Stimulated activated CD4-positive, alpha-beta T cell treated with anti-CD3 and anti-CD28 coated beads, Interleukin-4, amount 100 ng/mL, for 1 hour (primary cell): ENCODE measurements around the gene ZG16B.

ENCODE experiments used
- DNase-seq: peaks from one replicate; pipeline ENCODE4 v3.0.0-alpha.2; 2020

The ZG16B gene

GRCh38 chr16:2846511-2847310, 16.6 kb downstream of the ZG16B start:
- no peak for DNase-seq

DNA sequence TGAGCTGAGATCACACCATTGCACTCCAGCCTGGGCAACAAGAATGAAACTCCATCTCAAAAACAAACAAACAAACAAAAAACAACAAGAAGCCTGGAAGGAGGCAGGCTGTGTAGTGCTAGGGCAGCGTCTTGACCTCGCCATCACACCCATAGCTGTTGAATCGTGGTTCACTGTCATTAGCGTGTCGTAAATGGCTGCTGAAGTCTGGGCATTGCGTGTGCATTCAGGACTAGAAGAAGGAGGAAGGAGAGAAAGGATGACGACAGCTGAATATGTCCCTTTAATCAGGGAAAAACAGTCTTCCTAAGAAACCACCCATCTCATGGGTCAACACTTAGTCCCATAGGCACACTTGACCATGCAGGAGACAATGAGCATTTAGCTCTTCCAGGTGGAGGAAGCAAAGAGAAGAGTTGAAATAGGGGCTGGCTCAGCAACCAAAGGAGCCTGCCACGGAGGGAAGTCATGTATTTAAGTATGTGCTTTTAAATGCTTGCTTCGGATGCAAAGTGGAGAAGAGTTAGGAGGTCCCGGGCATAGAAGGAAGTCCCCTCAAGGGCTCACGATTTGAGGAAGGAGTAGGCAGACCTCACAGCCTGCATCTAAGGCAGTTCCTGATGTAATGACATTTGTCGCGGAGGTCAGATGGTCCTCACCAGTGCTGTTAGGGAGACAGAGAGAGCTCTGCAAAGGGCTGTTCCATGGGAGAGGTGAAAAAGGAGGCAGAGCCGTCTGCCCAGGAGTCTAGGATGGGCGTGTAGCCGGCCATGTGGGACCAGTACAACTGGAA, 19.0 kb downstream of the ZG16B start:
- no peak for DNase-seq

DNA sequence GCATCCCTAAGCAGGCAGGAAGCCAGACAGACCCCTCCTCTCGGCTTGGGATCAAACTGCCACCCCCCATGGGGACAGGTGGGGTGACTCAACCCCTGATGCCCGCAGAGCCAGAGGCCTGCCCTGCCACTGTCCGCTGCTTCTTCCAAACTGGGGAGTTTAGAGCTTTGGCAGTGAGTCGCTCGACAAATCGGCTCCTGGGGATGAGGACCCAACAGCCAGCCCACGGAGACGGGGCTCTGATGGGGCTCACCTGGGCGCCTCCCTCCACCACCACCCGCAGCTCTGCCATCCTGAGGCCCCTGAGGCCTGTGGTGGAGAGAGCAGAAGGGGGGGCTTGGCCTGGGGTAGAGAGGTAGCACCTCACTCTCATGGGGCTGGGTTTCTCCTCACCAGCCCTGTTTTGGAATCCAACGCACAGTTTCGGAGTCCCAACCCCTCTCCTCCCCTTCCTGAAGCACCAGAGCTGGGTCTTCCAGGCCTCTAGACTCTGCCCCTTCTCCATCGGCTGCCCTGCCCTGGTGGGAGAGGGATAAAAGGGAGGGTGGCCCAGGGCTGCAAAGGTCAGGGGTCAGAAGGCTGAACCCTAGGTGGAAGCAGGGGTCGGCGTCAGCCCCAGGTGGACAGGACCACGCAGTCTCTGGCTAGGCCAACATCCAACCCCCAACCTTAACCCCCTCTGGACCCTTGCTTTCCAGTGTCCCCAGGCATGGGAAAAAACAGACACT, 22.1 kb downstream of the ZG16B start:
- DNase-seq: no peak

DNA sequence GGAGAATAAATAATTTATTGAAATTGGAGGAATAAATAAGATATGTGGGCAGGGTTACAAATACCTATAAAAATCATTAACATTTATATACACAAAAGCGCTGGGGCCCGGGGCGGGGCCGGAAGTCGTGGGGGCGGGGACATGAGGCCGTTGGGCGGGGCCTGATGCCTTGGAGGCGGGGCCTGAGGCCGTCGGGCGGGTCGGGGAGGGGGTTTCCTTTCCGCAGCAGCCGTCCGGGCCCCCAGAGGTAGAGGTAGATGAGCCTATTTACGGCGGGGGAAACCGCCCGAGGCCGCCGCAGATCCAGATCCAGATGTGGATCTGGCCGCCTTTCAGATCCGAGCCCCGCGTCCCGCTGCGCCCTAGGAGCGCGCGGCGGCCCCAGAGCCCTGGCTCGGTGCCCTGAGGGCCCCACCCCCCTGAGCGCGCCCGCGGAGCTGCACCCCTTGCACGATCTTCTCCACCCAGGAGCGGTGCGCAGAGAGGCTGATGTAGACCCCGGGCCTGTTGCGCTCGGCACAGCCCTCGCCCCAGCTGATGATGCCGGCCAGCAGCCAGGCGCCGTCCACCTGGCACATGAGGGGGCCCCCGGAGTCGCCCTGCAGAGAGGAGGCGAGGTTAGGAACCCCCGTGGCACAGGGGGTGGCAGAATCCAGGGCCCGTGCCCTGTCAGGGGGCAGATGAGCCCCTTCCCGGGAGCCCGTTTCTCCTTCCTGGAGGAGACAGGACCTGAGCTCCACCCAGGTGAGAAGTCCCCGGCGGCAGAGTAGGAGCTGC, 22.8 kb downstream of the ZG16B start:
- DNase-seq: no peak

GRCh38 chr16:2853531-2854073, 23.5 kb downstream of the ZG16B start:
- DNase-seq: no peak

DNA sequence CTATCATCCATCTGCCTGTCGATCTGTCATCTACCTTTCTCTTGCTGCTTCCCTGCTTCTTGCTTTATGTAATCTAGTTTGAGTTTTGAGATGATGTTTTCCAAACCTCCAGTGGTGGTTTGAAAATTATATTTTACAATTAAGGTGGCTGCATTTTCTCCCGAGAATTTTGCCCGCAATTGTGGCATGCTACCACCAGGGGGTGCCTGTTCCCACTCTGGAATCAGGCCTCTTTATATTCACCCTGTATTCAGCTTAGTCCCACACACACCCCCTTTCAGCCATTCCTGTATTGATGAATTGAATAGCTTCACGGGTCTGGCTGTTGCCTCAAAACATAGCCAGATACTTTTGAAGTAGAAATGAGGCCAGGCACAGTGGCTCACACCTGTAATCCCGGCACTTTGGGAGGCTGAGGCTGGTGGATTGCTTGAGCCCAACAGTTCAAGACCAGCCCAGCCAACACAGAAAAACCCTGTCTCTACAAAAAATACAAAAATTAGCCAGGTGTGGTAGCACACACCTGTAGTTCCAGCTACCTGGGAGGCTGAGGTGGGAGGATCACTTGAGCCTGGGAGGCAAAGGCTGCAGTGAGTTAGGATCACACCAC, 24.7 kb downstream of the ZG16B start:
- DNase-seq: no peak

DNA sequence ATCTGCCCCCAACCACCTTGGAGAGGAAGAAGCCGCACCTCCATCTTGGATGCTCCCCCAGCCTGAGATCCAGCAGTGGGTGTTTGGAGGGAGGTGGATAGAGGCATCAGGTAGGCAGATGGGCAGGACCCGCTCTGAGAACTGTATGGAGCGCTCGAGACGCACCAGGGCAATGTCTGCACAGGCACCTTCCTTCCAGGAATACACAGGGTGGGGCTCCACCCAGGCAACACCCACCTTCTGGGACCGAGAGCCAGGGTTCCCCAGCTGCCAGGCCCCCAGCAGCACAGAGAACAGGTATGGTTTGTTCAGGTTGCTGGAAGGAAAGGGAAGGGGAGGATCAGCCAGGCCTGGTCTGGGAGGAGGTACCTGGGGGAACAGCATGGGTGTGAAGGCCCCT, 25.4 kb downstream of the ZG16B start:
- no peak for DNase-seq

DNA sequence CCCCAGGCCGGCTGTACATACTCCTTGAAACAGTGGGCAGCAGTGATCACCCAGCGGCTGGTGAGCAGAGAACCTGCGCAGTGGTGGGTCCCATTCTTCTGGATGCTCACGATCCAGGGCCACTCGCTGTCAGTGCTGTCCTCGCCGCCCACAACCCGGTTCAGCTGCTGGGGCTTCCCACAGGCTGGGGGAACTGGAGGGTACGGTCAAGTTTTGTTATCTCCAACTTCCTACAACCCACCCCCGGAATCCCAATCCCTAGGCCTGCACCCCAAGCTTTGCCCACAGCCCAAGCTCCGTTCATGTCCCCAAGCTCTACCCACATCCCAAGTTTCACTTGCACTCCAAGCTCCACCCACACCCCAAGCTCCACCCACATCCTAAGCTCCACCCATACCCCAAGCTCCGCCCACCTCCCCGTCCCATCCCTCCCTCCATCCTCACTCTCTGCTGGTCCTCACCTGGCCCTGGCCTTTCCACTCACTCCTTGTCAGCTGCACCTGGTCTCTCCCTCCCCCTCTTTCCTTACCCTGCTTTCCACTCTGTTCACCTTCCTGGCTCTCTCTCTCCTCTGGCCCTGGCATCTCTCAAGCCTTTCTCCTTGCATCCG, 26.1 kb downstream of the ZG16B start:
- DNase-seq: peak; percentile 36

GRCh38 chr16:2856686-2857450, 26.8 kb downstream of the ZG16B start:
- DNase-seq: no peak

DNA sequence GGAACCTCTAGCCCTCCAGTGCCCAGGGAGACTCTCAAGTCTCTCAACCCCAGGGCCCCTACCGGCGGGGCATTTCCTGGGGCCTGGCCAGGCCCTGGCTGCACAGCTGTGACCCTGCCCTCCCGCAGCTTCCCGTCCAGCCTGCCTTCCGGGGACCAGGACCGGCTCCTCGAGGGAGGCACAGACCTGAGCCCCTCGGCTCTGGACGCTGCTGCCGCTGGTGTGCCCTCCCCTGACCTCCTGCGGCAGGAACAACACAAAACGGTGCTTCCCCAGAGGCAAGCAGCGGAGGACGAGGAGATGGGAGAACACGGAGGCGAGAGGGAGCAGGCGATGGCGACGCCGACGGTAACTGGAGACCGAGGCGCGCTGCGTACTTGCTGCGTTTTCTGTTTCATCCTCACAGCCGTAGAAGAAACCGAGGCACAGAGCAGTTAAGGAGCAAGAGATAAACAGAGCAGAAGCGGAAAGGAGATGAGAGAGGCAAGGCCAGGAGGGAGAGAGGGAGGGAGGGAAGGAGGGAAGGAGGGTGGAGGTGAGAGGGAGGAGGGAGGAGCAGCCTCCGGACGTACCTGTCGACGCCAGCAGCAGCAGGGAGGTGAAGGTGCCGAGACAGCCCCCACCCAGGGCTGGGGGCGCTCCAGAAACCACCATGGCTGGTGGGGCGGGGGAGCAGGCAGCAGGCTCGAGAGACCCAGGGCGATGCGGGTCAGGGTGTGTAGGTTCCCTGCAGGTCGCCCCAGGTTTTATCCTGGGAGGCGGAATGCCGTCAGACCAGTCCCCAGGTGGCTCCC, 27.5 kb downstream of the ZG16B start, which contains the start of gene PRSS22:
Gene PRSS22, minus strand, starts transcription at position 720 of the 794 bp plus-strand sequence. Its CDS starts 66 bp downstream, at position 654.
- no peak for DNase-seq

DNA sequence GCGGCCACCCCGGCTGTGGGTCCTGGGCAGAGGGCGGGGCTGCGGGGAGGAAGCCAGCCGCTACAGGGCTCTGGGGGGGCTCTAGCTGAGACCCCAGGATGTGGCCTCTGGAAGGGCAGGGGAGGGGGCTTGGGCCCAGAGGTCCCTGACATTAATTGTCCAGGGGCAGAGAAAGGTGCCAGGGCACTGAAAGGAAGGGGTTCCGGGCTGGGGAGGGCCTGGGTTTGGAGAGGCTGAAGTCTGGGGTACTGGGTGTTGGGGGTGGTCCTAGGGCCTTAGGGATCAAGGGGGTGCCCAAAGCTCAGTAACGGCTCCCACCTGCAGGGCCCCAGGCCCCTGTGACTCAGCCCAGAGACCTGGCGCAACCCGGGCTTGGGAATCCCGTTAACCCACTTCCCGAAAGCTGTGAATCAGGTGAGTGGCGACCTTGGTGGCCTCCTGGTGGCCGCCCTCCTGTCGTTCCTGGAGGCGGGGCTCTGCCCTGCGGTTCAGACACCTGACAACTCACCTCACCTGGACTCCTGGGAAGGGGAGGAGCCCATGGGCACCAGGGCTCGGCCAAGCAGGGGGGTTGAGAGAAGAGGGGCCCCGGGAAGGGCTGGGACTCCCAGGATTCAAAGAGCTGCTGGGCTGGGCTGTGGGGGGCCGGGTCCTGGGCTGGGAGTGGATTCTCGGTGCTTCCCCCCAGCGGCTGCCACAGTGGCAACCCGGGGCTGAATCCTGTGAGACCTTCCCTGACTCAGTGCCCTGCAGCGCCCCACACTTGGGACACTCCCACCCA, 28.3 kb downstream of the ZG16B start:
- no peak for DNase-seq

DNA sequence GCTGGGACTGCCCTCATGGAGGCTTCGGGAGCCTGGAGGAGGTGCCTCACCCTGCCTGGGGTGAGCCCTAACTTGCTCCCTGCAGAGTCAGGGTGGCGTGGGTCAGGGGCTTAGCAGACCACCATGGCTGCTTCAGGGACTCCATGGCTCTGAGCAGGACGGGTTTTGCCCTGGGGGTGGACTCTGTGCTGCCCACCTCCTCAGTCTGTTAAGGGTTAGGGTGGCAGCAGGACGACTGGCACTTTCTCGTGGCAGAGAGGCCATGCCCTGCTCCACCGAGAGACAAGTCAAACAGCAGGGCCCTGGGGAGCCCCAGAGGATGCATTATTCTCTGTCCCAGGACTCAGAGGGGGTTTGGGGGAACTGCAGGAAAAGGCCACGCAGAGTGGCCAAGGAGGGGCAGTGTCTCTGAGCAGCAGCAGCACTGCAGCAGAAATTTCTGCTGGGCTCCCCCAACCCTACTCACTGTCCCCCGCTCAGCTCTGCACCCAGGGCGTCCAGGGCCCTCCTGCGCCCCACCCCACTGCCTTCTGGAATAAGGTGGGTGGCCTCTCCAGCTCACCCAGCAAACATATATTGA, 29.7 kb downstream of the ZG16B start:
- DNase-seq: no peak

GRCh38 chr16:2860826-2861567, 30.9 kb downstream of the ZG16B start:
- DNase-seq: no peak

- DNase-seq: no peak
Observed at GRCh38 chr16:2865651-2866050, 35.5 kb downstream of the ZG16B start.

DNA sequence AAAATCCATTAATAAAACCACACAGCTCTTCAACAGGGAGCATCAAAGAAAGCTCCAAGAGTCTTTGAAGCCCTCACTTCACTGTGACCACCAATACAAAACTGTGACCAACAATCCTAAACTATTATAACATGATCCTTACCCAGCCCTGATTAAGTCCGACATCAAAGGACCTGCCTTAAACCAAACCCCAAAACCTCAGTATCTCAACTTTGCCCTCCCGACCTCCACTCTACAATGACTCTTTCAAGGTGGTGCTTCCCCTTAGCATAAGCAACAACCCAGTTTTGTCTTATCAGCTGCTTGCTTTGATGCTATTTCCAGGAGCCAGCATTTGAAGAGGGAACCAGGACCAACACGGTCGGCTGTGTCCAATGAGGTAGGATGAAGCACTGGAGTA, 36.3 kb downstream of the ZG16B start:
- DNase-seq: no peak

- DNase-seq: no peak
Observed at GRCh38 chr16:2867661-2867986, 37.5 kb downstream of the ZG16B start.

DNA sequence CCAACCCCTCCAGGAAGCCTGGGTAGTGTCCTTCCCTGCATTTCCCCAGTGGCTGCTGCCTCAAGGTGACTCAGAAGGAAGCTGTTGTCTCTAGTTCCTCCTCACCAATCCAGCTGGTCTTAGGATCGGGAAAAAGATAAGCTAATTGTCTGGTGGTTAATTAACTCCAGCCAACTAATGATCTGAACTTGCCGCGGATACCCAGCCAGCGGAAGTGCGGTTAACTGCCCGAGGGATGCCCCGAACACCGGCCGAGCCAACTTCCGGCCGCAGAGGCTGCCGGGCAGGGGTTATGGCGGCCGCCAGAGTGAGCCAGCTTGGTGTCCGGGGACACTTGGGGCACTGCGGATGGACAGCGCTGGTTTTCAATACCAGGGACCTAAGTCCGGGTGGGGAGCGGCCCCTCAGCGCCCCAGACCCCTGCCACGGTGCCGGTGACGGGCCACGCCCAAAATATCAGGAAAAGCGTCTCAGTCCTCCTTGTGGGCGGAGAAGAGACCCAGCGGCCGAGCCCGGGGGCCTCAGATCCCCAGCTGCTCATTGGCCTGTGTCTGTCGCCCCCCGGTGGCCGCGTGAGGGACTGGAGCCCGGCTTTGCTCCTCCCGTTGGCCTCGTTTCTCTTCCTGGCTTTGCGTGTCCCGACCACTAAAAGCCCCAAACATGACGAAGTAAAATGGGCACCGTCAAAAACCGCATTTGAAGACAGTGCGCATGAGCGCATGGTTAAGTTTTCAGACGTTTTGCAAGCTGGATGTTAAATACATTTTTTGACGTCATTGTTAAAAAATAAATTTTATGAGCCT, 38.1 kb downstream of the ZG16B start:
- peak; percentile 96 for DNase-seq
